Dendritic cell treated with granulocyte-macrophage colony-stimulating factor and Interleukin-4, amounts not matched to agents 40 ng/mL and 50 ng/mL, for 4 days (primary cell): Measurements from ENCODE around the gene PNKP.

ENCODE experiments used
- H3K27ac Mint-ChIP-seq: one replicate; pipeline ENCODE4 v1.8.0; 2022; ENCODE audit warnings: mild to moderate bottlenecking, mixed read lengths
- H3K27me3 Mint-ChIP-seq: one replicate; pipeline ENCODE4 v1.8.0; 2022; ENCODE audit warnings: mild to moderate bottlenecking, mixed read lengths
- H3K36me3 Mint-ChIP-seq: one replicate; pipeline ENCODE4 v1.8.0; 2022; ENCODE audit warnings: low read depth, mixed read lengths
- H3K4me1 Mint-ChIP-seq: one replicate; pipeline ENCODE4 v1.8.0; 2022; ENCODE audit warnings: low read depth, mixed read lengths
- H3K4me3 Mint-ChIP-seq: one replicate; pipeline ENCODE4 v1.8.0; 2022; ENCODE audit warnings: mild to moderate bottlenecking, moderate library complexity, mixed read lengths
- H3K9me3 Mint-ChIP-seq: one replicate; pipeline ENCODE4 v1.8.0; 2022; ENCODE audit warnings: mixed read lengths
- intact Hi-C: fragments of 100-400 bp; cut with micrococcal nuclease; formaldehyde crosslinking; loops from one replicate; pipeline ENCODE4 v1.15.0; 2022

PNKP gene

DNA sequence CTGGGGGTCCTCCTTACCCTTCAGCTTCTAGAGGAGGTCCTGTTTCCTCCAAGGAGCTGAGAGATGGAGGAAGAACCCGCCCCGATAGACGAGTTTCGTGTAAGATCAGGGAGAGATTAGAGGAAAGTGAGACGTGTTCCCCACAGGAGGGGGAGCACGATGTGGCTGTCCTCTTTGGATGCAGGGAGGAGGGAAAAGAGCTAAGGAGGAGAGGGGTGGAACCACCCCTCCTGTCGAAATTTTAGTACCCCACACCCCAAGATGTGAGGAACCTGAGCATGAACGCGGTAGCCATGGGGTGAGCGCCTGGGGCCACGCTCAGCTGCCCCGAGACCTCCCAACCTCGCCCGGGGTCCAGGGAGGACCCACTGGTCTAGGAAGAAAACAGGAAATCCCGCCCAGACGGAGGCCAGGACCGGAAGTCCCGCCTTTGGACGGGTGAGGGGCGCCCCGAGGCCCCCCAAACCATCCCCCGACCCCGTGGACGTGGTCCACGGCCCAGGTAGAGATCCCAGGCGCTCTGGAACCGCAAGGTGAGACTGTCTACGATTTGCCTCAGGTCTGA, 8.6 kb upstream of the PNKP start:
- H3K27me3 Mint-ChIP-seq: no peaks in the 10 kb centered on the region
- peaks cover 75% of the 10 kb centered on the region for H3K4me1 Mint-ChIP-seq
- H3K9me3 Mint-ChIP-seq: no peaks in the 10 kb centered on the region
- no peak overlapping the region for H3K4me3 Mint-ChIP-seq
- H3K27ac Mint-ChIP-seq: no peak overlapping the region
- no peaks in the 10 kb centered on the region for H3K36me3 Mint-ChIP-seq
- intact Hi-C loops: loop anchor here (2.0 kb wide), 1 partner anchor 63 kb away; the partner anchor contains the start of gene FUZ

- peaks cover 67% of the 10 kb centered on the region for H3K4me1 Mint-ChIP-seq
- no peak overlapping the region for H3K4me3 Mint-ChIP-seq
- no peaks in the 10 kb centered on the region for H3K36me3 Mint-ChIP-seq
- no peak overlapping the region for H3K27ac Mint-ChIP-seq
- no peaks in the 10 kb centered on the region for H3K9me3 Mint-ChIP-seq
- no peaks in the 10 kb centered on the region for H3K27me3 Mint-ChIP-seq
- intact Hi-C loops: no loop called here
Measured at GRCh38 chr19:49875177-49875576, 7.8 kb upstream of the PNKP start.

GRCh38 chr19:49874503-49875157, 7.3 kb upstream of the PNKP start:
- H3K9me3 Mint-ChIP-seq: no peaks in the 10 kb centered on the region
- intact Hi-C loops: no loop called here
- no peaks in the 10 kb centered on the region for H3K27me3 Mint-ChIP-seq
- no peak overlapping the region for H3K4me3 Mint-ChIP-seq
- H3K36me3 Mint-ChIP-seq: no peaks in the 10 kb centered on the region
- H3K4me1 Mint-ChIP-seq: peaks cover 64% of the 10 kb centered on the region
- H3K27ac Mint-ChIP-seq: peak overlapping the region; percentile 7

GRCh38 chr19:49873834-49874233, 6.5 kb upstream of the PNKP start:
- Mint-ChIP-seq H3K4me1 (peaks cover 57% of the 10 kb centered on the region), H3K36me3 (no peaks in the 10 kb centered on the region), H3K4me3 (no peak overlapping the region), H3K9me3 (no peaks in the 10 kb centered on the region), H3K27ac (peak overlapping the region; percentile 7), H3K27me3 (no peaks in the 10 kb centered on the region)
- intact Hi-C loops: no loop called here

GRCh38 chr19:49873129-49873521, 5.7 kb upstream of the PNKP start:
- Mint-ChIP-seq H3K27me3 (no peaks in the 10 kb centered on the region), H3K36me3 (no peaks in the 10 kb centered on the region), H3K4me1 (peaks cover 50% of the 10 kb centered on the region), H3K4me3 (no peak overlapping the region), H3K9me3 (no peaks in the 10 kb centered on the region), H3K27ac (peak overlapping the region; percentile 69)
- intact Hi-C loops: no loop called here

- H3K27me3 Mint-ChIP-seq: no peaks in the 10 kb centered on the region
- H3K4me3 Mint-ChIP-seq: peak overlapping the region; percentile 48
- no peaks in the 10 kb centered on the region for H3K9me3 Mint-ChIP-seq
- H3K27ac Mint-ChIP-seq: peak overlapping the region; percentile 69
- intact Hi-C loops: no loop called here
- H3K36me3 Mint-ChIP-seq: peaks cover 4% of the 10 kb centered on the region
- H3K4me1 Mint-ChIP-seq: peaks cover 47% of the 10 kb centered on the region
Measured at GRCh38 chr19:49872245-49873128, 5.1 kb upstream of the PNKP start.

- intact Hi-C loops: no loop called here
- Mint-ChIP-seq H3K36me3 (peaks cover 14% of the 10 kb centered on the region), H3K9me3 (no peaks in the 10 kb centered on the region), H3K27ac (peak overlapping the region; percentile 69), H3K4me1 (peaks cover 52% of the 10 kb centered on the region), H3K4me3 (no peak overlapping the region), H3K27me3 (no peaks in the 10 kb centered on the region)
Measured at GRCh38 chr19:49871349-49871985, 4.1 kb upstream of the PNKP start.

DNA sequence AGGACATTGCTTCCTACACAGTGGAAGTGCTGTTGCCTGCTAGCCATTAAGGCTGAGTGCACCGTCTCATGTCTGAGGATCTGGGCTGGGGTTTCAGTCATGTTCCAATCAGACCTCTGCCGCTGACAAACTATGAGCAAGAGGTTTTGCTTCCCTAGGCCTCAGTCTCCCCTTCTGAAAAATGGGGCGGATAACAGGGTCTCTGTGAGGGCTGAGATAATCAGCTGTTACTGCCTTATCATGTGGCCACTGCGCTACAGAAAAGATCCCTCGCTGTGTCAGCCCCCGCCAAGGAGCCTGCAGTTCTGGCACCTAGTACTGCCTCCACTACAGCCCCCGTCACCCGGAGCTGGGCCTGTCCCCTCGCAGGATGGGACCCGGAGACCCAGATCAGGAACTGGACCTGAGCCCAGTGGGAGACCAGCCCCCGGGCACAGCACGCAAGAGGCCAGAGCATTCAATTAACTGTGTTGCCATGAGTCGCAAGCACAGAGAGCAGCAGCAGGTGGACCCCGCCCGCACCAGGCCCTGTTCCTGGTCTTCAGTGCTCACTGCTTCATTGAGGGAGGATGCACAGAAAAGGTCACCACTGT, 3.0 kb upstream of the PNKP start:
- no peak overlapping the region for H3K27ac Mint-ChIP-seq
- peaks cover 56% of the 10 kb centered on the region for H3K4me1 Mint-ChIP-seq
- H3K9me3 Mint-ChIP-seq: no peaks in the 10 kb centered on the region
- H3K4me3 Mint-ChIP-seq: no peak overlapping the region
- H3K27me3 Mint-ChIP-seq: no peaks in the 10 kb centered on the region
- peaks cover 24% of the 10 kb centered on the region for H3K36me3 Mint-ChIP-seq
- intact Hi-C loops: no loop called here

GRCh38 chr19:49869484-49870308, 2.3 kb upstream of the PNKP start:
- Mint-ChIP-seq H3K27me3 (no peaks in the 10 kb centered on the region), H3K4me3 (no peak overlapping the region), H3K27ac (no peak overlapping the region), H3K4me1 (peaks cover 56% of the 10 kb centered on the region), H3K36me3 (peaks cover 32% of the 10 kb centered on the region), H3K9me3 (no peaks in the 10 kb centered on the region)
- intact Hi-C loops: loop anchor here (5.0 kb wide), 1 partner anchor 52 kb away; the partner anchor contains the start of gene MED25

DNA sequence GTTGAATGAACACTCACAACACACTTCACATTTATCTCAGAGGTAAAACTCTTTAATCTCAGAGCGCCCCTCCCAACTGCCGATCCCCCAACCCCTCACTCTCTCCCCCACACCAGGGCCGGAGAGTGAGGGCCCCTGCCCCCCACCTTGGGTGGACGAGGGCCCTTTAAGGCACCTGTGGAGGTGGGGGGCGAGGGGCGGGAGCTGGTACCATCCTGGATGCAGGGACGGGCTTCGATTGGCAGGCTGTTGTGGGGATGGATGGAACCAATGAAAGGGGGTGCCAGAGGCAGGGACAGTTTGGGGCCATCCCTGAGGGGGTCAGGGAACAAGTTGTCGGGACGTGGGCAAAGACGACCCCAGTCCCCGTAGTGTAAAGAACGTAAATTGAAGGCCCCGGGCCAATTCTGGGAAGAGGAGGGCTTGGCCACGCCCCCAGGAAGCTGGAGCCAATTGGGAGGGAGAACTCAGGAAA, 1.7 kb upstream of the PNKP start:
- intact Hi-C loops: loop anchor here (5.0 kb wide), 1 partner anchor 52 kb away; the partner anchor contains the start of gene MED25
- Mint-ChIP-seq H3K4me3 (no peak overlapping the region), H3K9me3 (no peaks in the 10 kb centered on the region), H3K36me3 (peaks cover 38% of the 10 kb centered on the region), H3K27ac (no peak overlapping the region), H3K27me3 (no peaks in the 10 kb centered on the region), H3K4me1 (peaks cover 56% of the 10 kb centered on the region)

DNA sequence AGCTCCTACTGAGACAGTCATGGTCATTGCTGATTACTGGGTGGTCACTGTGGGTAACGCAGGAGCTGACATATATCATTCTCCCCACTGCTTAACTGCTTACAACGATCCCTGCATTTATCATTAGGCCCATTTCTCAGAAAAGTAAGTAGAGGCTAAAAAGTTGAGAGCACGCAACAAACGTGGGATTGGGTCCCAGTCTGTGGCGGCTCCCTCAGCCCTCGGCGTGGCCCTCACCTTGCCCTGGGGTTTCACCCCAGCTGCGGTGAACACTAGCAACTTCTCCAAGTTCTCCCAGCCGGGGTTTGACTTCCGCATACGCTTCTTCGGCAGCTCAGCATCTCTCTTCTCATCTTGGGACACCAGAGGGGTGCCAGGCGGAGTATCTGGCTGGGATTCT, 2.5 kb downstream of the PNKP start:
- Mint-ChIP-seq H3K4me1 (peaks cover 45% of the 10 kb centered on the region), H3K9me3 (no peaks in the 10 kb centered on the region), H3K36me3 (peaks cover 80% of the 10 kb centered on the region), H3K4me3 (peak overlapping the region; percentile 99), H3K27me3 (no peaks in the 10 kb centered on the region), H3K27ac (no peak overlapping the region)
- intact Hi-C loops: loop anchor here (5.0 kb wide), 1 partner anchor 48 kb away; the partner anchor contains the start of gene MED25

DNA sequence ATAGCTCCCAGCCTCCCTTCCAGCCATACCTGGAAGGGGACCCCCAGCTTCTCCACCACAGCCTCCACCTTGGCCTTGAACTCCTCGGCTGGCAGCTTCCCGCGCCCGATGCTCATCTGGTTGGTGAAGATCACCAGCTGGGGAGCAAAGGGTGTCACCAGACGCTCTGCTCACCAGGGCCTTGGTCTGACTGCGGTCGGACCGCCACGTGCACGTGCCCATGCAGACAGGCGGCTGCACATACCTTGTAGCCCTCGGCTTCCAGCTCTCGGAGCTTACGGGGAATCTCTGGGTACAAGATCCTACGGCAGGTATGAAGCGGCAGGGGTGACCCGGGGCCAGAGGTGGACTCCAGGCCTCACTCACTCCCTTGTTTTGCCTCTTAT, 3.4 kb downstream of the PNKP start:
- Mint-ChIP-seq H3K4me3 (no peak overlapping the region), H3K27me3 (no peaks in the 10 kb centered on the region), H3K27ac (no peak overlapping the region), H3K4me1 (peaks cover 45% of the 10 kb centered on the region), H3K9me3 (no peaks in the 10 kb centered on the region), H3K36me3 (peaks cover 89% of the 10 kb centered on the region)
- intact Hi-C loops: no loop called here
